Stimulated activated CD4-positive, alpha-beta T cell treated with anti-CD3 and anti-CD28 coated beads, Interleukin-12 subunit alpha, Interleukin-12 subunit beta, amount 100 ng/mL, for 24 hours (primary cell): Measurements from ENCODE around the gene BACH2.
"Not testable (repeated sequence)": the region's sequence is repeated elsewhere in the genome, so short reads cannot be mapped to it uniquely, and the experiment has no call there.

Experiments used
- DNase-seq, 2 experiments: peaks; one replicate each; pipeline ENCODE4 v3.0.0-alpha.2; 2020; ENCODE audit warnings: low read depth in 2 of 2

Gene BACH2

GRCh38 chr6:89940225-89941027, 356.2 kb downstream of the BACH2 start:
- peak; percentile 24 to 40 for DNase-seq

DNA sequence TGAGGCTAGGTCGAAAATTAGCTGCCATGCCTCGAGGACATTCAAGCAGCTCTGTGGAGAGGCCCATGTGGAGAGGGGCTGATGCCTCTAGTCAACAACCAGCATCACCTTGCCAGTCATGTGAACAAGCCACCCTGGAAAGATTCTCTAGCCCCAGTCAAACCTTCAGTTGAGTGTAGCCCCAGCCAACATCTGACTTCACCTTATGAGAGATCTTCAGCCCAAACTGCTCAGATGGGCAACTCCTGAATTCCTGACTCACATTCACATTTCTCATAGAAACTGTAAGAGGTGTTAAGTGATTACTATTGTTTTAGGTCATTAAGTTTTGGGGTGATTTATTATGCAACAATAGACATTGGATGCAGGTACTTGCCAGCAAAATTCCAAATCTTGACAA, 357.5 kb downstream of the BACH2 start:
- DNase-seq = no peak

- DNase-seq = no peak
Observed at GRCh38 chr6:89938014-89938413, 358.6 kb downstream of the BACH2 start.

GRCh38 chr6:89936177-89936576, 360.5 kb downstream of the BACH2 start:
- DNase-seq = no peak

DNA sequence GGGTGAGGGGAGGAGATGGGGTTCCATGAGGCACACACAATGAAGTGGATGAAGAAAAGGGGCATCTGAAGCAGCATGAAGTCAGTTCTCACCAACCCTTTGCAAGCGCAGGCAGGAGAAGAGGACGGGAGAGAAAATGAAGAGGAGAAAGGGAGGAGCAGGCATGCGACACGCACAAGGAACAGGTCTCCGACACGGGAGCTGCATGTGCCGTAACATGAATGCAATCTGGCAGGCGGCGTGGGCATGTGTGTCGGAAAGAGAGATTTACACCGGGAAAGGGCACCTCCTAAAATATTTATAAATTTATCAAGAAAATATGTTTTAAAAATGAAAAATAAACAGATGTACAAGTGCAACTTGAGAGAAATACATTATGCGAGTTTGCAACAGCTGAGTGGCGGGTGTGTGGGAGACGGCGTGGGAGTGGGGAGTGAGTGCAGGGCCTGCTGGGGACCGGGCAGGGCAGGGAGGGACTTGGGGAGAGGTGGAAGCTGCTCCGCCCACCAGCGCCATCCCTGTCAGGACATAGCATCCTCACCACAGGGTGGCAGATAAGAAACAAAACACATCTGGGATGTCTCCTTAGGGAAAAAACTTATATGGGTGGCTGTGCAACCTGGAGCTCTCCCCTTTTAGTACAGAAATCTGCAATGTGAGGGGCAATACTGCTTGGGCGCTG, 361.8 kb downstream of the BACH2 start:
- no peak for DNase-seq

DNA sequence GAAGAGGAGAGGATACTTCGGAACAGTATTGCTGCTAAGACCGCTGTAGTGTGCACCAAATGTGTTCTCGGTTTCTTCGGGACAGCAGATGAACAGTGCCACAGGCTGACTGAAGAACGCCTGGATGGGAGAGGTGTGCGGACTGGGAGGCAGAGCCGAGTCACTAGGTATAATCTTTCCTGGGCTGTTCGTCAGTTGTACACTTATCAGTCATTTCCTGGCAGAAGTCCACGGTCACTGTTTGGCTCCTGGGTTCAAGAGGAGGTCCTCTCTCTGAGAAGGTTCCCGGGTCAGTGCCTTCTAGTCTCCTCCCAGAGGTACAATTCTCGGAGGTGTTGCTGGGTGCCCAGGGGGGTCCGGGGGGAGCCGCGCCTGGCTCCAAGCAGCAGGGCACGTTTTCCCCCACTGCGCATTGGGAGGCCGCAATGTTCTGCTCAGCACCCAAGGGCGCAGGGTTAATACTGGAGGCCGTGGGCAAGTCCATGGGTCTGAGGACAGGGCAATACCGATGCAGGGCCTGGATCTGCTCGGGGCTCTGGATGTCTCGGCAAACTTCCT, 364.3 kb downstream of the BACH2 start:
- DNase-seq = no peak

DNA sequence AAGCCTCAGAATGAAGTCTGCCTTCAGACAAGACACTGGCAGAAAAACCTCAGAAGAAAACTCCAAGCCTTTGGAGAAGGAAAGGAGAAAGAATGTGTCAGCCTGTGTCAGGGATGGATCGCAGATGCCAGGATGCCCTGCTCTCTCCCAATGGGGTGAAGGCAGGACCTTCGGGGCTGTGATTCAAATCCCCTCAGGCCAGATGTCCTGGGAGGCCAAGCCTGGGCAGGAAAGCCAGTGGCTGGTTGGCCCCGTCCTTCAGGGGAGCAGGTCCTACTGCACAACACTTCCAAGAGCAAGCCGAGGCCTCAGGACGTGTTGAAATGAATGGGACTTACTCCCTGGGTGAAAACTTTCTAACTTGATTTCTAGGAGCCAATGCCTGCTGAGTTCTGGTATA, 365.9 kb downstream of the BACH2 start:
- DNase-seq = no peak

DNA sequence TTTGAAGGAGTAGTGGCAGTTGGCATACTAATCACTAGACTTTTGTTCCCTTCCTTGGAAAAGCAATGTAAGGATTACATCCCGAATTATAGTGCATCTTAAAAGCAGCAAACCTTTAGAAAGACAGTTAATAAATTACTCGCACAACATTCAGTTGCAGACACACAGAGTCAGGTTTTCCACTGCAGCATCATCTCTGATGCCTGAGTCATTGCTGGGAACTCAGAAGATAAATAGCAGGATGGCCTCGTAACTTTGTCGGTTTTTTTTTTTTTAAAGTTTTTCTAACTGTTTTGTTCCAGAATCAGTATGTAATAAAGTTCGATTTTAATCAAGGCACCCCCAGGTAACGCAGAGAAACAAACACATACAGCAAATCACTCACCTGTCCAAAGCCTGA, 368.0 kb downstream of the BACH2 start:
- DNase-seq = no peak

DNA sequence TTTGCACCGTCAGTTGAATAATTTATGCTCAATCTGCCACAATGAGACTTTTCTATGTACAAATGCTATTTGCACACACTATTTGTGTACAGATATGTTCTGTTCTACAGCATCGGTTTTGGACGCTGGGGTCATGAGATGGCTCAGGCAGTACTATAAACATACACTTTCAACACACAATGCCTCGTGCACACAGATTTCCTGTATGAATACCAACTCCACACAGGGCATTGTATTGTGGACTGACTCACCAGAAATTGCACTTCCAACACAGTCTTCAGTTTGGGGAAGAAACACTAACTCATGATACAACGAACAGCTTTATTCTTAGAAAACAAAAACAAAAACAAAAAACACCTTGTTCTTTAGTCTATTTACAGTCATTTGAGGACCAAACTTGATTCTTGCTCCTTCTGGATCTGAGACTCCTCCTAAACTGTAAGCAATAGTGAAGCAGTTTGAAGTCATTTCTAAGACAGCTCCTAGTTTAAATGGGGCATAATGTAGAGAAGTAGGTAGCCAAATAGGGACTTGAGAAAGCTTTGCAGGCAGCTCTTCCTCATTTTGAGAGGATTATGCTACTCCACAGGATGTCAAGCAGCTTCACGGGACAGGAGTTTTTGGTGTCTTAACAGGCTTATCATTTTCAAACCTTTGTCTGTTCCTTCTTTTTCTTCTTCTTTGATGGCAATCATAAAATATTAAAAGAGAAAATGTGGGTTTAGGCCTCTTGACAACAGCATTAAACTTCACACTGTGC, 368.7 kb downstream of the BACH2 start:
- no peak for DNase-seq

GRCh38 chr6:89927264-89927663, 369.4 kb downstream of the BACH2 start:
- no peak for DNase-seq

GRCh38 chr6:89925826-89926225, 370.8 kb downstream of the BACH2 start:
- no peak for DNase-seq

DNA sequence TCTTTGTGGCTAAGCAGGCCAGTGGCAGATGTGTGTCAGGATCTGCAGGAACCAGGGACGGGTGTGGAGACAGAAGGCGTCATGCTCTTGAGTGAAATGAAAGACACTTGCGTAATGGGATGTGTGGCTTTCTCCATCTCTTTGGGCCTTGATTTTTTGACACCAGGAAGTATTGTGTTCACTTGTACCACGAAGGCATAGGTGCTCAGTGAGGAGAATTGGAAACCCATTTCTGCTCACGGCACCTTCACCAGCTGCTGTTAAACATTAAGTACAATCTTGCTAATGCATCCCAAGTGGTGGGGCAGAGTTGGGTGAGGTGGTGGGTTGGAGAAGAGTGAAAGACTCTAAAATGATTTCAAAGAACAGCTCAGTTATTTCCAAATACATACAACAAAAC, 372.4 kb downstream of the BACH2 start:
- DNase-seq = no peak

GRCh38 chr6:89921691-89922090, 375.0 kb downstream of the BACH2 start:
- DNase-seq = no peak

- no peak for DNase-seq
Observed at GRCh38 chr6:89921197-89921596, 375.4 kb downstream of the BACH2 start.

GRCh38 chr6:89917801-89918366, 378.8 kb downstream of the BACH2 start:
- no peak for DNase-seq

GRCh38 chr6:89917216-89917615, 379.4 kb downstream of the BACH2 start:
- DNase-seq = no peak

- no peak for DNase-seq
Observed at GRCh38 chr6:89916136-89916920, 380.3 kb downstream of the BACH2 start.

- DNase-seq = no peak
Observed at GRCh38 chr6:89910902-89911240, 385.8 kb downstream of the BACH2 start.

- DNase-seq = not testable (repeated sequence)
Observed at GRCh38 chr6:89910001-89910901, 386.4 kb downstream of the BACH2 start.

DNA sequence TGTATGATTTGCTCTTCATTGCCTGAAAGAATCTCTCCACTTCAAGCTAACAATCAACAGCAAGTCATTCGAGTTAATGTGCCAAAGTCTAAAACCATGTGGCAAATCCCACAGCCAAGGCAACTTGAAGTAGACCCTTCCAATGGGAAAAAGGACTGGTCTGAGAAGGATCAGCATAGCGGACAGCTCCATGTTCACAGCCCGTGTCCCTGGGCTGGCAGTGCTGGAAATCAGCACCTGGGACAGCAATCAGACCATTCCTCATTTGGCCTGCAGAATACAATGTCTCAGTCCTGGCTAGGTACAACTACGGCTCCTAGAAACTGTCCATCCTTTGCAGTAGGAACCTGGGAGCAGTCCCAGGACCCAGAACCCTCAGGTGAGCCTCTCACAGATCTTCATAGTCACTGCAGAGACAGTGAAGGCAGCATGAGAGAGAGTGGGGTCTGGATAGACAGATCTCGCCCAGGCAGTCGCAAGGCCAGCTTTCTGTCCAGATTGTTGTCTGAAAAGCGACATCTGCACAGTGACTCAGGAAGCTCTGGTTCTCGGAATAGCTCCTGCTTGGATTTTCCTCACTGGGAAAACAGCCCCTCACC, 401.3 kb downstream of the BACH2 start:
- no peak for DNase-seq
